ENCODE data around the gene TRIM69.
"Not testable (repeated sequence)": the region's sequence is repeated elsewhere in the genome, so short reads cannot be mapped to it uniquely, and the experiment has no call there.

Gene TRIM69

GRCh38 chr15:44726568-44727484, 9.5 kb upstream of the TRIM69 start:
- Histone ChIP-seq H2AFZ (ENCODE audit: low read length) (peak overlapping the region; percentile 21; the same call in 1 of the 2 replicates), H3K4me2 (ENCODE audit: low read depth, low read length, poor library complexity, severe bottlenecking) (peak overlapping the region; percentile 89), H4K20me1 (ENCODE audit: insufficient read depth, low read length, poor library complexity, severe bottlenecking) (no peaks in the 10 kb centered on the region), H3K4me1 (ENCODE audit: insufficient read depth, low read length, poor library complexity, severe bottlenecking) (peaks cover 61% of the 10 kb centered on the region), H3K27me3 (ENCODE audit: insufficient read depth, low read length, poor library complexity, severe bottlenecking) (no peaks in the 10 kb centered on the region), H3K9ac (ENCODE audit: low read depth, low read length, poor library complexity, severe bottlenecking) (peak overlapping the region; percentile 96), H3K36me3 (ENCODE audit: insufficient read depth, low read length) (no peaks in the 10 kb centered on the region), H3K4me3 (ENCODE audit: low read length, poor library complexity, severe bottlenecking) (peak overlapping the region; percentile 70), H3K9me2 (replicated peaks; ENCODE audit: low read depth, low read length) (no peaks in the 10 kb centered on the region), H3K9me3 (ENCODE audit: insufficient read depth, low read depth, low read length) (no peaks in the 10 kb centered on the region), H3K79me2 (ENCODE audit: insufficient read depth, low read length) (peaks cover 33% of the 10 kb centered on the region), H3F3A (ENCODE audit: low read depth) (peaks cover 6% of the 10 kb centered on the region)
- TF ChIP-seq CTCF (conservative IDR thresholded peaks at IDR 0.05; ENCODE audit: low read length) (no peak), EZH2phosphoT487 (IDR thresholded peaks at IDR 0.05; ENCODE audit: borderline replicate concordance) (no peak)

- Histone ChIP-seq H4K20me1 (ENCODE audit: insufficient read depth, low read length, poor library complexity, severe bottlenecking) (no peaks in the 10 kb centered on the region), H3K27me3 (ENCODE audit: insufficient read depth, low read length, poor library complexity, severe bottlenecking) (no peaks in the 10 kb centered on the region), H3K4me3 (ENCODE audit: low read length, poor library complexity, severe bottlenecking) (peak overlapping the region; percentile 94), H3K9me2 (replicated peaks; ENCODE audit: low read depth, low read length) (no peaks in the 10 kb centered on the region), H3K79me2 (ENCODE audit: insufficient read depth, low read length) (peaks cover 33% of the 10 kb centered on the region), H3K9me3 (ENCODE audit: insufficient read depth, low read depth, low read length) (no peaks in the 10 kb centered on the region), H3F3A (ENCODE audit: low read depth) (peaks cover 6% of the 10 kb centered on the region), H3K4me2 (ENCODE audit: low read depth, low read length, poor library complexity, severe bottlenecking) (peak overlapping the region; percentile 89), H2AFZ (ENCODE audit: low read length) (no peak overlapping the region), H3K4me1 (ENCODE audit: insufficient read depth, low read length, poor library complexity, severe bottlenecking) (peaks cover 65% of the 10 kb centered on the region), H3K36me3 (ENCODE audit: insufficient read depth, low read length) (no peaks in the 10 kb centered on the region), H3K9ac (ENCODE audit: low read depth, low read length, poor library complexity, severe bottlenecking) (peak overlapping the region; percentile 96)
- TF ChIP-seq EZH2phosphoT487 (IDR thresholded peaks at IDR 0.05; ENCODE audit: borderline replicate concordance) (no peak), CTCF (conservative IDR thresholded peaks at IDR 0.05; ENCODE audit: low read length) (no peak)
These were observed 8.7 kb upstream of the TRIM69 start for GRCh38 chr15:44727485-44728231.

- peak overlapping the region; percentile 94 for H3K4me3 ChIP-seq (ENCODE audit: low read length, poor library complexity, severe bottlenecking)
- H3K4me2 ChIP-seq (ENCODE audit: low read depth, low read length, poor library complexity, severe bottlenecking): peak overlapping the region; percentile 89
- H4K20me1 ChIP-seq (ENCODE audit: insufficient read depth, low read length, poor library complexity, severe bottlenecking); H3K27me3 ChIP-seq (ENCODE audit: insufficient read depth, low read length, poor library complexity, severe bottlenecking); H3K9me3 ChIP-seq (ENCODE audit: insufficient read depth, low read depth, low read length); H3K9me2 ChIP-seq (replicated peaks; ENCODE audit: low read depth, low read length); H3F3A ChIP-seq (ENCODE audit: low read depth); H3K36me3 ChIP-seq (ENCODE audit: insufficient read depth, low read length): not testable (repeated sequence)
- H3K9ac ChIP-seq (ENCODE audit: low read depth, low read length, poor library complexity, severe bottlenecking): peak overlapping the region; percentile 96
- peak overlapping the region; percentile 68 for H2AFZ ChIP-seq (ENCODE audit: low read length)
- H3K79me2 ChIP-seq (ENCODE audit: insufficient read depth, low read length): peaks cover 33% of the 10 kb centered on the region
- peaks cover 65% of the 10 kb centered on the region for H3K4me1 ChIP-seq (ENCODE audit: insufficient read depth, low read length, poor library complexity, severe bottlenecking)
These were observed 8.1 kb upstream of the TRIM69 start for GRCh38 chr15:44728232-44728575.

All from Loucy (cell line).